Breast epithelium (tissue), 4 donors: ENCODE data around the gene CARS2. TPM values are rescaled to one million over a fixed set of nuclear protein-coding genes. Genes with fewer than 3 reads are reported as not detected.
"Not testable (repeated sequence)": the region's sequence is repeated elsewhere in the genome, so short reads cannot be mapped to it uniquely, and the experiment has no call there.

Source experiments
- DNase-seq, 2 donors: peaks; one replicate each; pipeline ENCODE4 v3.0.0-alpha.2; 2019; ENCODE audit warnings: low spot score in 2 of 2
- H3K27ac ChIP-seq, 2 donors: fragments of 200-600 bp; sonication (generic) in 1 of 2; one replicate each; pipeline ENCODE4 v1.5.1; 2016 to 2019; ENCODE audit warnings: mild to moderate bottlenecking in 1 of 2
- H3K27me3 ChIP-seq, 2 donors: fragments of 200-600 bp; sonication (generic) in 1 of 2; one replicate each; pipeline versions ENCODE4 v1.5.1 to v1.6.0; 2017 to 2019; ENCODE audit warnings: control low read depth in 1 of 2, mild to moderate bottlenecking in 1 of 2
- H3K36me3 ChIP-seq: fragments of 200-600 bp; one replicate; pipeline ENCODE4 v1.5.1; 2019
- H3K4me1 ChIP-seq, 2 donors: fragments of 200-600 bp; sonication (generic); one replicate each; pipeline ENCODE4 v1.5.1; 2016 to 2019; ENCODE audit warnings: control low read depth in 1 of 2
- H3K4me3 ChIP-seq, 3 donors: fragments of 200-600 bp; sonication (generic); 1 replicate in 2 of 3; 2 replicates in 1 of 3; pipeline ENCODE4 v1.5.1; 2016 to 2019; ENCODE audit warnings: mild to moderate bottlenecking in 3 of 3, moderate library complexity in 2 of 3
- H3K9me3 ChIP-seq, 2 donors: fragments of 200-600 bp; sonication (generic) in 1 of 2; one replicate each; pipeline ENCODE4 v1.5.1; 2016 to 2019; ENCODE audit warnings: control low read depth in 1 of 2
- POLR2A ChIP-seq: fragments of 450-650 bp; IDR thresholded peaks from one replicate; pipeline ENCODE4 v1.6.1; 2016; ENCODE audit warnings: antibody characterized with exemption, mild to moderate bottlenecking, moderate library complexity
- POLR2AphosphoS5 ChIP-seq, 3 donors: sonication (generic); formaldehyde crosslinking; IDR thresholded peaks; one replicate each; pipeline ENCODE4 v1.6.1; 2017; ENCODE audit warnings: antibody characterized with exemption in 3 of 3
- intact Hi-C: fragments of 100-400 bp; cut with DNase I; formaldehyde crosslinking; loops from one replicate; pipeline ENCODE4 v1.15.1; 2023; ENCODE audit warnings: low total_unique reads
- total RNA-seq, 3 donors: library from RNA; depleted of rRNA; stranded (reverse); fragments of >200 nt; gene quantifications; one replicate each; pipeline ENCODE4 v1.1.0, GENCODE V29; 2016
- TF ChIP-seq, protein P1 (sequence below), 3 donors: fragments of 450-650 bp; IDR thresholded peaks; one replicate each; pipeline ENCODE4 v1.5.1; 2016 to 2017; ENCODE audit warnings: antibody characterized with exemption in 3 of 3, mild to moderate bottlenecking in 3 of 3, moderate library complexity in 3 of 3

The CARS2 gene
- total RNA-seq, 3 donors from 2014 or later = 59.8 to 79.8 (median 61.6) TPM

DNA sequence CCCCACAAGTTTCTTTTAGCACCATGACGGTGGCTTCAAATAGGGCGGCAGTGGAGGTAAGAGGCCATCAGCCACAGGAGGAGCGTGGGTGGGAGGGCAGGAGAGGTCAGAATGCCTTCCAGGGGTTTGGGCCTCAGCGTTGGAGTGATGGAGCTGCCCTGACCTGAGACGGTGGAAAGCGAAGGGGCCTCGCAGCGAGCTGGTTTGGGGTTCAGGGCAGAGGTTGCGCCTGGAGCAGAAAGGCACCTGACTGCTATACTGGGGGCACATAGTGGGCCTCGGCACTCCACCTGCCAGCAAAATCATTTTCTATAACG lies 91.0 kb downstream of the CARS2 start:
- Histone ChIP-seq H3K27ac (peak overlapping the region; percentile 92 to 97), H3K4me1 (peaks cover 0 to 18% of the 10 kb centered on the region in 2 donors), H3K27me3 (no peaks in the 10 kb centered on the region), H3K4me3 (peak overlapping the region; percentile 89 to 98 (median 91)), H3K9me3 (no peaks in the 10 kb centered on the region), H3K36me3 (no peaks in the 10 kb centered on the region)
- intact Hi-C loops = no loop called here
- DNase-seq = no peak
- TF ChIP-seq POLR2A (no peak), POLR2AphosphoS5 (IDR thresholded peaks at IDR 0.05) (no peak)

DNA sequence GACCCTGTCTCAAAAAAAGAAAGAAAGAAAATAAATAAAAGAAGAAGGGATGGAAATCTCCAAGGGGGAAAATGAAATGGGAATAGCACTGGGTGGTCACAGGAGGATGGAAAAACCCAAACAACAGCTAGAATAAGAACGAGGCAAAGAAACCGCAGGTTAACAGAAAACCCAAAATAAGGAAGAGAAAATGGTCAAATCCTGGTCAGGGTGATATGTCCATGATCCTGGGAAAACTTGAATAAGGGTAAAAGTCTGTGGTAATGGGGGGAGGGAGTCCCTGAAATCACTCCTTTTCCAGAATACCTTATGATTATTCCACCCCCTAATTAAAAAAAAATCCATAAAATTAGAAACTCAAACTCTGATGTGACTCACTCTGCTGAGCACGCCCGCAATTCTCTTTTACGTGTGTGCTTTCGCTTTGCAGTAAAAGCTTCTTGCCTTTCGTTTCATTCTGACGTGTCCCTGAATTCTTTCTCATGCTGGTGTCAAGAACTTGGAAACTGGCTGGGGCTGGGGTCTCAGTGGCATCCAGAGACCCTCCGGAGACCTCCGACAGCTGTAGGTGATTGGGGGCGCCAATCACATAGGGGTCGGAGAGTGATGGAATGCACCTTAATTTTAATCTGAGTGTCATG lies 94.8 kb downstream of the CARS2 start:
- no peaks in the 10 kb centered on the region for H3K9me3 ChIP-seq
- H3K27me3 ChIP-seq = no peaks in the 10 kb centered on the region
- TF ChIP-seq POLR2AphosphoS5 (IDR thresholded peaks at IDR 0.05) (no peak), POLR2A (no peak)
- TF ChIP-seq, protein P1, sequence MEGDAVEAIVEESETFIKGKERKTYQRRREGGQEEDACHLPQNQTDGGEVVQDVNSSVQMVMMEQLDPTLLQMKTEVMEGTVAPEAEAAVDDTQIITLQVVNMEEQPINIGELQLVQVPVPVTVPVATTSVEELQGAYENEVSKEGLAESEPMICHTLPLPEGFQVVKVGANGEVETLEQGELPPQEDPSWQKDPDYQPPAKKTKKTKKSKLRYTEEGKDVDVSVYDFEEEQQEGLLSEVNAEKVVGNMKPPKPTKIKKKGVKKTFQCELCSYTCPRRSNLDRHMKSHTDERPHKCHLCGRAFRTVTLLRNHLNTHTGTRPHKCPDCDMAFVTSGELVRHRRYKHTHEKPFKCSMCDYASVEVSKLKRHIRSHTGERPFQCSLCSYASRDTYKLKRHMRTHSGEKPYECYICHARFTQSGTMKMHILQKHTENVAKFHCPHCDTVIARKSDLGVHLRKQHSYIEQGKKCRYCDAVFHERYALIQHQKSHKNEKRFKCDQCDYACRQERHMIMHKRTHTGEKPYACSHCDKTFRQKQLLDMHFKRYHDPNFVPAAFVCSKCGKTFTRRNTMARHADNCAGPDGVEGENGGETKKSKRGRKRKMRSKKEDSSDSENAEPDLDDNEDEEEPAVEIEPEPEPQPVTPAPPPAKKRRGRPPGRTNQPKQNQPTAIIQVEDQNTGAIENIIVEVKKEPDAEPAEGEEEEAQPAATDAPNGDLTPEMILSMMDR (IDR thresholded peaks at IDR 0.05) = no peak
- intact Hi-C loops = no loop called here
- no peak overlapping the region for H3K4me3 ChIP-seq
- H3K27ac ChIP-seq = no peak overlapping the region
- H3K36me3 ChIP-seq = no peaks in the 10 kb centered on the region
- DNase-seq = no peak
- H3K4me1 ChIP-seq = no peaks in the 10 kb centered on the region

DNA sequence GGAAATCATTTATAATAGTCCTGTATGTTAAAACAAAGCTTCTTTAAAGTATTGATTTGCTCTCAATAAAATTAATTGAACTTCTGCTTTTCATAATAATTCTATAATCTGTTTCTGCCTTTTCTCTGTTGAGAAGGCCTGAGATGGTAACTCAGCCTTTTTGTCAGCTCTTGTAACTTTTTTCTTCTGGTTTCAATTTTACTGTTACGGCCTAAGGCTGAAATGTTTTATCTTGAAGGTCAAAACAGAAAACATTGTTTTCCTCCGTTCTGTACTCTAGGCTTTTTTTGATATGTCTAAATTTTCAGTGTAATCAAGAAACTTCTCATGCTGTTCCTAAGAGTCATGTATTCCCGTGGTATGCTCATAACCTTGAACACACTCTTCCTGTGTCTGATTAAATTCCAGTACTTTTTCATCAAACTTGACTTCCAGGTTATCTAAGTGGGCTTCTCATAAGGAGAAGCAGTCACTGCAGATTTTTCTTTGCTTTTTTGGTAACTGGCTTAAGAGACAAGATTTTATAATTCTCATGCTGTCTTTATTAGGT lies 98.2 kb downstream of the CARS2 start:
- no peak for DNase-seq
- H3K4me3 ChIP-seq = no peak overlapping the region
- H3K9me3 ChIP-seq = no peaks in the 10 kb centered on the region
- TF ChIP-seq POLR2AphosphoS5 (IDR thresholded peaks at IDR 0.05) (no peak), POLR2A (no peak)
- TF ChIP-seq, protein P1 (IDR thresholded peaks at IDR 0.05) = no peak
- H3K27ac ChIP-seq = peak overlapping the region in 1 of 2 donors; percentile 11
- no peaks in the 10 kb centered on the region for H3K36me3 ChIP-seq
- intact Hi-C loops = no loop called here
- H3K4me1 ChIP-seq = no peaks in the 10 kb centered on the region
- no peaks in the 10 kb centered on the region for H3K27me3 ChIP-seq

DNA sequence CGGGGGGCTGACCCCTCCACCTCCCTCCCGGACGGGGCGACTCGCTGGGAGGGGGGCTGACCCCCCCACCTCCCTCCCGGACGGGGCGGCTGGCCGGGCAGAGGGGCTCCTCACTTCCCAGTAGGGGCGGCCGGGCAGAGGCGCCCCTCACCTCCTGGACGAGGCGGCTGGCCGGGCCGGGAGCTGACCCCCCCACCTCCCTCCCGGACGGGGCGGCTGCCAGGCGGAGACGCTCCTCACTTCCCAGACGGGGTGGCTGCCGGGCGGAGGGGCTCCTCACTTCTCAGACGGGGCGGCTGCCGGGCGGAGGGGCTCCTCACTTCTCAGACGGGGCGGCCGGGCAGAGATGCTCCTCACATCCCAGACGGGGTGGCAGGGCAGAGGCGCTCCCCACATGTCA lies 99.6 kb downstream of the CARS2 start:
- H3K27ac ChIP-seq, intact Hi-C loops, H3K9me3 ChIP-seq, H3K27me3 ChIP-seq, H3K4me1 ChIP-seq, H3K4me3 ChIP-seq, H3K36me3 ChIP-seq, DNase-seq: not testable (repeated sequence)

DNA sequence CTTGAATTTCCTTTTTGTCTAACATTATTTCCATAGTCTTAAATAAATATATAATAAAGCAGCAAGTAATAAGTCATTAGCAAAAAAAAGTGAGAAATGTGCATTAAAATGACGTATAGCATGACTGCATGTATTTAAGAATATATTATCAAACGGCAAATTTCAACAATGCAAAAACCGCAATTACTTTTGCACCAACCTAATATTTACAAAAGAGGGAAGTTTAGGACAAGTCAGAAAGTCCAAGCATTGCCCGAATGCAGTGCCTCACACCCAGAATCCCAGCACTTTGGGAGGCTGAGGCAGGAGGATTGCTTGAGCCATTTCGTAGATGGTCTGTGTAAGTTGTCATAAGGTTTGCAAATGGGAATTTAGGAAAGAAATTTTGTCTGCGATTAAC lies 100.8 kb downstream of the CARS2 start:
- Histone ChIP-seq H3K27ac (no peak overlapping the region), H3K27me3 (no peaks in the 10 kb centered on the region), H3K9me3 (no peaks in the 10 kb centered on the region), H3K4me1 (no peaks in the 10 kb centered on the region), H3K36me3 (no peaks in the 10 kb centered on the region), H3K4me3 (no peak overlapping the region)
- TF ChIP-seq POLR2A (no peak), POLR2AphosphoS5 (IDR thresholded peaks at IDR 0.05) (no peak)
- TF ChIP-seq, protein P1 (IDR thresholded peaks at IDR 0.05) = no peak
- intact Hi-C loops = no loop called here
- DNase-seq = no peak

DNA sequence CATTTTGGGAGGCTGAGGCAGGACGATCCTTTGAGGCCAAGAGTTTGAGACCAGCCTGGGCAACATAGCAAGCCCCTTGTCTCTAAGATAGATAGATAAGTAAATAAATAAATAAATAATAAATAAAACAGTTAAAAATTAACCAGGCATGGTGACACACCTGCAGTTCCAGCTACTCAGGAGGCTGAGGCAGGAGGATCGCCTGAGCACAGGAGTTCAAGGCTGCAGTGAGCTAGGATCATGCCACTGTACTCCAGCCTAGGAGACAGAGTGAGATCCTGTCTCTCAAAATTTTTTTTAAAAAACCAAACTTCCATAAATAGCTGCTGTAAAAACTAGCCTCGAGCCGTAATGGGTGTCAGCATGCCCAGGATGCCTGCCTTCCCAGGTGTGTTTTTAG lies 104.9 kb downstream of the CARS2 start:
- Histone ChIP-seq H3K36me3 (no peaks in the 10 kb centered on the region), H3K4me3 (no peak overlapping the region), H3K9me3 (no peaks in the 10 kb centered on the region), H3K27me3 (no peaks in the 10 kb centered on the region), H3K27ac (no peak overlapping the region), H3K4me1 (no peaks in the 10 kb centered on the region)
- TF ChIP-seq, protein P1 (IDR thresholded peaks at IDR 0.05) = no peak
- no peak for TF ChIP-seq POLR2A
- TF ChIP-seq POLR2AphosphoS5 (IDR thresholded peaks at IDR 0.05) = no peak
- DNase-seq = no peak
- intact Hi-C loops = no loop called here
